Nephron progenitor cell (in vitro differentiated cells): ENCODE results near the gene CCDC92B.

Source experiments
- DNase-seq: peaks from one replicate; pipeline ENCODE4 v3.0.0; 2021
- H3K27ac Mint-ChIP-seq: 2 replicates; pipeline ENCODE4 v1.8.0; 2021; ENCODE audit warnings: mild to moderate bottlenecking, moderate library complexity, mixed read lengths
- H3K27me3 Mint-ChIP-seq: 2 replicates; pipeline ENCODE4 v1.8.0; 2021; ENCODE audit warnings: mild to moderate bottlenecking, low read depth, mixed read lengths; ENCODE audit not compliant: poor library complexity
- H3K36me3 Mint-ChIP-seq: 2 replicates; pipeline ENCODE4 v1.8.0; 2021; ENCODE audit warnings: low read depth, mixed read lengths
- H3K4me1 Mint-ChIP-seq: 2 replicates; pipeline ENCODE4 v1.8.0; 2021; ENCODE audit warnings: mixed read lengths
- H3K4me3 Mint-ChIP-seq: 2 replicates; pipeline ENCODE4 v1.8.0; 2021; ENCODE audit warnings: mild to moderate bottlenecking, moderate library complexity, mixed read lengths
- H3K9me3 Mint-ChIP-seq: 2 replicates; pipeline ENCODE4 v1.8.0; 2021; ENCODE audit warnings: mild to moderate bottlenecking, moderate library complexity, mixed read lengths
- TF ChIP-seq, protein P1 (sequence below): fragments of 200-600 bp; sonication (generic); IDR thresholded peaks from 2 replicates; pipeline ENCODE4 v1.5.0; 2021; ENCODE audit warnings: antibody characterized with exemption

The CCDC92B gene

DNA sequence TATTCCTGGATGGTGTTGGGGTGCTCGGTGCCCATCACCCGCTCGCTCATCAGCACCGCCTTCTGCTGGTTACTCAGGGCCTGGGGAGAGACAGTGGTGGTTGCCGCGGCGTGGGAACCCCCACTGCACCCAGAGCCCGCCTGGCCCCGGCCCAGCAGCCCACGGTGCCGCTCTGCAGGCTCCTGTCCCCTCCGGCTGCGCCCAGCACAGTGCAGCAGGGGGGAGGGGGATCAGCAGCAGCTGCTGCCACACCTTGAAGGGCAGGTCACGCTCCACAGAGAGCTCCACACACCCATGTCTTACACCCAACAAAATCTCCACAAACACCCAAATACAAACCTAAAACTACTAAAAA, 56.7 kb downstream of the CCDC92B start:
- H3K4me1 Mint-ChIP-seq: peaks cover 14% of the 10 kb centered on the region
- H3K27me3 Mint-ChIP-seq: no peaks in the 10 kb centered on the region
- no peak overlapping the region for H3K27ac Mint-ChIP-seq
- H3K36me3 Mint-ChIP-seq: no peaks in the 10 kb centered on the region
- no peak overlapping the region for H3K4me3 Mint-ChIP-seq
- TF ChIP-seq, protein P1, sequence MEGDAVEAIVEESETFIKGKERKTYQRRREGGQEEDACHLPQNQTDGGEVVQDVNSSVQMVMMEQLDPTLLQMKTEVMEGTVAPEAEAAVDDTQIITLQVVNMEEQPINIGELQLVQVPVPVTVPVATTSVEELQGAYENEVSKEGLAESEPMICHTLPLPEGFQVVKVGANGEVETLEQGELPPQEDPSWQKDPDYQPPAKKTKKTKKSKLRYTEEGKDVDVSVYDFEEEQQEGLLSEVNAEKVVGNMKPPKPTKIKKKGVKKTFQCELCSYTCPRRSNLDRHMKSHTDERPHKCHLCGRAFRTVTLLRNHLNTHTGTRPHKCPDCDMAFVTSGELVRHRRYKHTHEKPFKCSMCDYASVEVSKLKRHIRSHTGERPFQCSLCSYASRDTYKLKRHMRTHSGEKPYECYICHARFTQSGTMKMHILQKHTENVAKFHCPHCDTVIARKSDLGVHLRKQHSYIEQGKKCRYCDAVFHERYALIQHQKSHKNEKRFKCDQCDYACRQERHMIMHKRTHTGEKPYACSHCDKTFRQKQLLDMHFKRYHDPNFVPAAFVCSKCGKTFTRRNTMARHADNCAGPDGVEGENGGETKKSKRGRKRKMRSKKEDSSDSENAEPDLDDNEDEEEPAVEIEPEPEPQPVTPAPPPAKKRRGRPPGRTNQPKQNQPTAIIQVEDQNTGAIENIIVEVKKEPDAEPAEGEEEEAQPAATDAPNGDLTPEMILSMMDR: no peak
- H3K9me3 Mint-ChIP-seq: no peaks in the 10 kb centered on the region
- no peak for DNase-seq

DNA sequence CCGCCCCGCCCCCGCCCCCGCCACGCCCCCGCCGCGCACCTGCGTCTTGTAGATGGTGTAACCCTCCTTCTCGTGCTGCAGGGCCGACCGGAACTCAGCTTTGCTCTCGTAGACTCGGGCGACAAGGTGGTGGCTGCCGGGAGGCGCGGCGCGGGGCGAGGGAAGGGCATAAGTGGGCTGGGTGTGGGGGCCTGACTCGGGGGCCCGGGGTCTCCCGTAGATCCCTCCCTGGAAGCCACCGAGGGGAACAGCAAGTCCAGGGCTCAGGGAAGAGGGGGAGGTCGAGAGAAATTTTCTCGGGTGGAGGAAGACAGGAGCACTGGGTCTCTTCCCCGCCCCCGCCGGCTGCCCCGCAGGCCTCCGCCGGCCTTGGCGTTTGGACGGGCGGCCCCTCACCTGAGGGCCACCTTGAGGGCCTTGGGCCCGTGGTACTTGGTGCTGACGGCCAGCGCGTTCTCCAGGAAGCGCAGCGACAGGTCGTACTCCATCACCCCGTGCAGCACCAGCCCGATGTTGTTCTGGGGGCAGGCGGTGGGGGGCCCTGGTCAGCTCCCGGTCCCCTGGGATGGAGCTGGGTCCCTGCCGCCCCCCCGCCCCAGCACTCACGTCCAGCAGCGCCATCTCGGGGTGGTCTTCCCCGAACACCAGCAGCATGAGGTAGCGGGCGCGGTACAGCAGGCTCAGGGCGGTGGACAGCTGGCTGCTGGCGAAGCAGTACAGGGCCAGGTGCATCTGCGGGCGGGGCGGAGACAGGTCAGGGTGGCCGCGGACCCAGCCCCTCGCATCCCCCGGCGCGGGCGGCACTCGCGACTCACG, 57.3 kb downstream of the CCDC92B start:
- Mint-ChIP-seq H3K36me3 (no peaks in the 10 kb centered on the region), H3K27me3 (no peaks in the 10 kb centered on the region), H3K9me3 (no peaks in the 10 kb centered on the region), H3K4me3 (no peak overlapping the region), H3K4me1 (peaks cover 18% of the 10 kb centered on the region), H3K27ac (no peak overlapping the region)
- TF ChIP-seq, protein P1: no peak
- DNase-seq: no peak

DNA sequence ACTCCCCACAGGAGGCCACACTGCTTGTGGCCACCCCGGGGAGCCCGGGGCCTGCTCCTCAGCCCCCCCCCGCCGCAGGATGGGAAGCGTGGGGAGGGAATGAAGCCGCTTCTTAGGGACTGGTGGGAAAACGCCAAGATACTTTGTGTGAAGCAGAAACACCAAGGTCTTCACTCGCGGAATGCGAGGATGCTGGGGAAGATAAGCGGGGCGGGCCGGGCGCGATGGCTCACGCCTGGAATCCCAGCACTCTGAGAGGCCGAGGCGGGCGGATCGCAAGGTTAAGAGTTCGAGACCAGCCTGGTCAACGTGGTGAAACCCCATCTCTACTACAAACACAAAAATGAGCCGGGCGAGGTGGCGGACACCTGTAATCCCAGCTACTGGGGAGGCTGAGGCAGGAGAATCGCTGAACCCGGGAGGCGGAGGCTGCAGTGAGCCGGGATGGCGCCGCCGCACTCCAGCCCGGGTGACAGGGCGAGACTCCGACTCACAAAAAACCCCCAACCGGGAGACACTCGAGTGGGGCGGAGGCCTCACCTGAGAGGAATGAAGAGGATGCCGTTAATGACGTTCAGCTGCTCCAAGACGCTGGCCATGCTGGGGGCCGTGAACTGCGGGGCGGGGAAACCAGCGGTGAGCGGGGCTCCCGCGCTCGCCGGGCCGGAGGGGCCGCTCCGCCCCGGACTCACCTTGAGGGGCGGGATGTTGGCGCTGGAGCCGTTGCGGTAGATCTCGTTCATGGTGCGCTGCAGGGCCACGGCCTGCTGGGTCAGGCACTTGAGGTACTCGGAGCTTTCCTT, 58.2 kb downstream of the CCDC92B start:
- Mint-ChIP-seq H3K36me3 (no peaks in the 10 kb centered on the region), H3K27me3 (no peaks in the 10 kb centered on the region), H3K4me1 (peaks cover 18% of the 10 kb centered on the region), H3K27ac (no peak overlapping the region), H3K4me3 (no peak overlapping the region), H3K9me3 (no peaks in the 10 kb centered on the region)
- TF ChIP-seq, protein P1: no peak
- no peak for DNase-seq

DNA sequence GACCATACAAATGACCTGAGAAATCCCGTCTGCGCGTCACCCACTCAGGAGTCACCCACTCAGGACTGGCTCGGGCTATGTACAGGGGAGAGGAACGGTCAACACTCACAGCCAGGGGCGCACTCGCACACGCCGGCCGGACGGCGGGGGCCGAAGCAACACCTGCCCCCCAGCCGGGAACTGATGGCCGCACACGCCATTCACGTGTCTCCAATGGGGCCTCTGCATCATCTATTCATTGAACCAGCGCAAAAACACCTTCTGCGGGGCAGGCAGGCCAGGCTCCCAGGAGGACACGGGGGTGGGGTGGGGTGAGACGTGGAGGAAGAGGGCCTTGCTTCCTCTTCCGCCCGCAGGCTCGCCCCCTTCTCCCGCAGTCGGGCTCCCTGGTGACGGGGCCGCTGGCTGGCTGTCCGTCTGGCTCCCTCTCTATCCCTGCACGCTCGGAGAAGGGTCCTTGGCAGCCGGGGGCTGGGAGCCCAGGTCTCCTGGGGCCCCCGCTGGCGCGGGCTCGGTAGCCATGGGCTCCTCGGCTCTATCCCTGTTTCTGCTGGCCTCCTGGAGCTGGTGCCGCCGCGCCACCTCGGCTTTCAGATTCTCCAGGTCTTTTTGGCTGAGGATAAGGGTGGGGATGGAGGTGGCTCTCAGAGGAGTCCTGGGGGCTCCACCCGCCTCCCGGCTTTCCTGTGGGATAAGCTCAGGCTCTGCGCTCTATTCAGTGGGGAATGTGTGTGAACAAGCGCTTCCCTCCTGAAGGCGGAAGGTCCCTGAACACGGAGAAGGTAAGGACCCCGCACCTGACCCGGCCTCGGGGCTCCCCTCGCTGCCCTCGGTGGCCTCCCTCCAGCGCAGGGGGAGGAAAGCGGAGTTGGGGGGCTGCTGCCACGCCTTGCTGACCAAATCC, 59.0 kb downstream of the CCDC92B start:
- H3K27ac Mint-ChIP-seq: no peak overlapping the region
- H3K4me3 Mint-ChIP-seq: no peak overlapping the region
- H3K27me3 Mint-ChIP-seq: no peaks in the 10 kb centered on the region
- TF ChIP-seq, protein P1: no peak
- peaks cover 18% of the 10 kb centered on the region for H3K4me1 Mint-ChIP-seq
- no peaks in the 10 kb centered on the region for H3K9me3 Mint-ChIP-seq
- H3K36me3 Mint-ChIP-seq: no peaks in the 10 kb centered on the region
- no peak for DNase-seq

DNA sequence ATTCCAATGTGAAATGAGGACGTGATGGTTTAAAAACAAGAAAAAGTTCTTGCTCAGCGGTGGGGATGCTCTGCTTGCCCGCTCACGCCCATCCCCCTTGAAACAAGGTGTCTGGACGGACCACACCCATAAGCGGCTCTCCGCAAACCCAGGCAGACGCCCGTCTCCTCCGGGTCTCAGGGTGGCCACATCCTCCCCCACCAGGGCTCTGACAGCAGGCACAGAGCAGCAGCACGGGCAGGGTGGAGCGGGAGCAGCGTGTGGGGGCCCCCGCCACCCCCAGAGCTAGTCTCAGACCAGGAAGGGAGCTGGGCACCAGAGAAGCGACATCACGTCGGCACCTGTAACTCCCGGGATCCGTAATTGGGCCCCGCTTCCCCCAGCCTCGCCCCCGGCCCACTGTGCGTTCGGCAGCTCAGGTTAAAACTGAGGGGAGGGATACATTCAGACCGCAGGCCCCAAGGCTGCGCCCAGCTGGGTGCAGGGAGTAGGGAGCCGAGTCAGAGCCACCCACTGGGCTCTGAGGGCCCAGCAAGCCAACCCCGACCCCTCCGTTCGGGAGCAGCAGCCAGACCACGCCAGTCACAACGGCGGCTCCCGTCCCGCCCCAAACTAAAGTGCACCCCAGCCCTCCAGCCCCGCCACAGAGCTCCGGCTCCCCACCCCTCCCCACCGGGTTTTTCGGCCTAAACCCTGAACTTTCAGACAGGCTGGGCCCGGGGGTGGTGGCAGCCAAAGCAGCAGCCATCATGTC, 59.9 kb downstream of the CCDC92B start:
- H3K27ac Mint-ChIP-seq: peak overlapping the region; percentile 83
- TF ChIP-seq, protein P1: no peak
- DNase-seq: no peak
- H3K4me1 Mint-ChIP-seq: peaks cover 18% of the 10 kb centered on the region
- no peaks in the 10 kb centered on the region for H3K36me3 Mint-ChIP-seq
- H3K9me3 Mint-ChIP-seq: no peaks in the 10 kb centered on the region
- H3K27me3 Mint-ChIP-seq: no peaks in the 10 kb centered on the region
- no peak overlapping the region for H3K4me3 Mint-ChIP-seq
